ENCODE measurements around the gene ADAP1.

DNA sequence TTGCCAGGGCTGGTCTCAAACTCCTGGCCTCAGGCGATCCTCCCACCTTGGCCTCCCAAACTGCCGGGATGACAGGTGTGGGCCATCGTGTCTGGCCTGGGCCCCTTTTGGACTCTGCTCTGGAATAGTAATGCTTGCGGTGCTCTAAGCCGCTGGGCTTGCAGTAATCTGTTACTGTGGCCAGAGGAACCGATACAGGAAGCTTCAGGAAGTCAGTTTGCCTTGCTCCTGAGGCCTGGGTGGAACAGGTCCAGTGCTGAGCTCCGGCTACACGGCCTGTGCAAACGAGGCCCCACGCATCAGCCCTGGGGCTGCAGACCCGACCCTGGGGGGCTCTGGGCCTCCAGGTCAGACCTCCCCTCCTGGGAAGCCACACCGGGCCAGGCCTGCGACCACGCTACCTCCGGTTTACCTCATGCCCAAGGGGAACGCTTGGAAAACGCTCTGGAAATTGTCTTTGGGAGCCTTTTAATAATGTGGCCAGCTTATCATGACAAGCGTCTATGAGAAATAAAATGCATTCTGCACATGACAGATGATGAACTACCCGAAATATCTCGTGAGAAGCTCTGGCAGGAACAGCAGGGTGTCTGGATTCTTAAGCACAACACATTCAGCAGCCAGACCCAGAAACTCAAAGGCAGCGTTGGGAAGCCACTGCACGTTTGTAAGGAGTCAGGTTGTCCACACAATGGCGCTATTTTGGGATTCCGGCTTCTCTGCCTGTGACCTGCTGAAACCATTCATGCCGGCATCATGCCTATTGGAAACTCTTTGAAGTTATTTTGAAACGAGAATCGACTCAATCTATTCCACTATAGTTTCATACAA lies 10.1 kb upstream of the ADAP1 start:
- TF ChIP-seq, protein P1, sequence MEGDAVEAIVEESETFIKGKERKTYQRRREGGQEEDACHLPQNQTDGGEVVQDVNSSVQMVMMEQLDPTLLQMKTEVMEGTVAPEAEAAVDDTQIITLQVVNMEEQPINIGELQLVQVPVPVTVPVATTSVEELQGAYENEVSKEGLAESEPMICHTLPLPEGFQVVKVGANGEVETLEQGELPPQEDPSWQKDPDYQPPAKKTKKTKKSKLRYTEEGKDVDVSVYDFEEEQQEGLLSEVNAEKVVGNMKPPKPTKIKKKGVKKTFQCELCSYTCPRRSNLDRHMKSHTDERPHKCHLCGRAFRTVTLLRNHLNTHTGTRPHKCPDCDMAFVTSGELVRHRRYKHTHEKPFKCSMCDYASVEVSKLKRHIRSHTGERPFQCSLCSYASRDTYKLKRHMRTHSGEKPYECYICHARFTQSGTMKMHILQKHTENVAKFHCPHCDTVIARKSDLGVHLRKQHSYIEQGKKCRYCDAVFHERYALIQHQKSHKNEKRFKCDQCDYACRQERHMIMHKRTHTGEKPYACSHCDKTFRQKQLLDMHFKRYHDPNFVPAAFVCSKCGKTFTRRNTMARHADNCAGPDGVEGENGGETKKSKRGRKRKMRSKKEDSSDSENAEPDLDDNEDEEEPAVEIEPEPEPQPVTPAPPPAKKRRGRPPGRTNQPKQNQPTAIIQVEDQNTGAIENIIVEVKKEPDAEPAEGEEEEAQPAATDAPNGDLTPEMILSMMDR (IDR thresholded peaks at IDR 0.05): no peak
- TF ChIP-seq POLR2A (IDR thresholded peaks at IDR 0.05): no peak
